ENCODE data around the gene CNTN6. TPM values are rescaled to one million over a fixed set of nuclear protein-coding genes. Genes with fewer than 3 reads are reported as not detected.
"Not testable (repeated sequence)": the region's sequence is repeated elsewhere in the genome, so short reads cannot be mapped to it uniquely, and the experiment has no call there.

CNTN6 gene
- total RNA-seq, 1 experiment from 2014 or later = not detected

GRCh38 chr3:1275495-1275894 lies 182.7 kb downstream of the CNTN6 start:
- DNase-seq (ENCODE audit: low read depth) = no peak

- no peak for DNase-seq (ENCODE audit: low read depth)
Measured at GRCh38 chr3:1287815-1288214, 195.0 kb downstream of the CNTN6 start.

GRCh38 chr3:1288805-1289494 lies 196.1 kb downstream of the CNTN6 start:
- DNase-seq (ENCODE audit: low read depth) = no peak

- no peak for DNase-seq (ENCODE audit: low read depth)
Measured at GRCh38 chr3:1292571-1293071, 199.8 kb downstream of the CNTN6 start.

- no peak for DNase-seq (ENCODE audit: low read depth)
Measured at GRCh38 chr3:1294586-1294985, 201.8 kb downstream of the CNTN6 start.

GRCh38 chr3:1318296-1319005 lies 225.6 kb downstream of the CNTN6 start:
- no peak for DNase-seq (ENCODE audit: low read depth)

GRCh38 chr3:1326546-1326945 lies 233.7 kb downstream of the CNTN6 start:
- no peak for DNase-seq (ENCODE audit: low read depth)

GRCh38 chr3:1330107-1330506 lies 237.3 kb downstream of the CNTN6 start:
- no peak for DNase-seq (ENCODE audit: low read depth)

- DNase-seq (ENCODE audit: low read depth) = no peak
Measured at GRCh38 chr3:1346386-1346785, 253.6 kb downstream of the CNTN6 start.

- no peak for DNase-seq (ENCODE audit: low read depth)
Measured at GRCh38 chr3:1348547-1348946, 255.7 kb downstream of the CNTN6 start.

GRCh38 chr3:1350885-1351284 lies 258.1 kb downstream of the CNTN6 start:
- DNase-seq (ENCODE audit: low read depth) = no peak

GRCh38 chr3:1355691-1356090 lies 262.9 kb downstream of the CNTN6 start:
- no peak for DNase-seq (ENCODE audit: low read depth)

GRCh38 chr3:1356101-1356500 lies 263.3 kb downstream of the CNTN6 start:
- DNase-seq (ENCODE audit: low read depth) = no peak

- no peak for DNase-seq (ENCODE audit: low read depth)
Measured at GRCh38 chr3:1365528-1365927, 272.7 kb downstream of the CNTN6 start.

GRCh38 chr3:1374471-1374870 lies 281.6 kb downstream of the CNTN6 start:
- DNase-seq (ENCODE audit: low read depth) = no peak

GRCh38 chr3:1375145-1375544 lies 282.3 kb downstream of the CNTN6 start:
- no peak for DNase-seq (ENCODE audit: low read depth)

- DNase-seq (ENCODE audit: low read depth) = no peak
Measured at GRCh38 chr3:1380926-1381646, 288.3 kb downstream of the CNTN6 start.

- no peak for DNase-seq (ENCODE audit: low read depth)
Measured at GRCh38 chr3:1381647-1382036, 288.8 kb downstream of the CNTN6 start.

GRCh38 chr3:1387396-1387905 lies 294.6 kb downstream of the CNTN6 start:
- not testable (repeated sequence) for DNase-seq (ENCODE audit: low read depth)

- DNase-seq (ENCODE audit: low read depth) = no peak
Measured at GRCh38 chr3:1394188-1394587, 301.4 kb downstream of the CNTN6 start.

- DNase-seq (ENCODE audit: low read depth) = no peak
Measured at GRCh38 chr3:1400571-1400970, 307.7 kb downstream of the CNTN6 start.

- DNase-seq (ENCODE audit: low read depth) = no peak
Measured at GRCh38 chr3:1404270-1404962, 311.6 kb downstream of the CNTN6 start.

Measured in LHCN-M2 (cell line).